K562 (cell line): ENCODE data around the gene DCAF4. TPM values are rescaled to one million over a fixed set of nuclear protein-coding genes. Genes with fewer than 3 reads are reported as not detected.
"Not testable (repeated sequence)": the region's sequence is repeated elsewhere in the genome, so short reads cannot be mapped to it uniquely, and the experiment has no call there.

Experiments used
- ATAC-seq: fragments of 200-7000 bp; cut with Tn5 transposase; 3 replicates; pipeline ENCODE4 v1.9.1; 2020; ENCODE audit warnings: moderate library complexity
- BruUV-seq: library from RNA; stranded (reverse); fragments of 400-500 nt; replicated peaks from 2 replicates; lab custom pipeline; 2021; lab: Mats Ljungman, UMichigan
- CTCF ChIA-PET: fragments of 300-600 bp; formaldehyde crosslinking; extraction: SDS; loops from one replicate; lab custom pipeline; 2021; ENCODE audit warnings: low intra/inter-chr PET ratio; lab: Yijun Ruan, JAX
- POLR2A ChIA-PET: fragments of 300-600, 350-650 bp; sonication (Branson Sonifier 250); formaldehyde crosslinking; extraction: SDS; loops from one replicate; lab custom pipeline; 2021; ENCODE audit warnings: antibody characterized with exemption, inconsistent platforms; lab: Yijun Ruan, JAX
- DNase-seq, 4 experiments: peaks; one replicate each; pipeline versions ENCODE4 v3.0.0 to v3.0.0-alpha.2; 2011 to 2018; ENCODE audit warnings: low spot score in 3 of 4, mixed read lengths in 3 of 4; ENCODE audit errors: extremely low read depth in 1 of 4
- FAIRE-seq: peaks from 2 replicates; lab custom pipeline; 2011; peaks lifted over from hg19 to GRCh38; lab: Jason Lieb, UNC
- H2AFZ ChIP-seq: 2 replicates; pipeline ENCODE4 v1.6.0; 2011; ENCODE audit warnings: low read depth, low read length, control low read depth, inconsistent platforms
- H3K27ac ChIP-seq: fragments of 200-600 bp; 3 replicates; pipeline ENCODE4 v1.8.0; 2011; ENCODE audit warnings: low read depth, mild to moderate bottlenecking, control low read depth, inconsistent platforms, low read length, moderate library complexity, mixed read lengths; ENCODE audit errors: extremely low read depth
- H3K27me3 ChIP-seq, 2 experiments: fragments of 300-600 bp in 1 of 2; 2 replicates in 1 of 2; 3 replicates in 1 of 2; pipeline versions ENCODE4 v1.6.0 to v1.8.0; 2011; ENCODE audit warnings: inconsistent platforms in 2 of 2, low read length in 2 of 2, mild to moderate bottlenecking in 1 of 2, mixed read lengths in 1 of 2, moderate library complexity in 1 of 2; ENCODE audit not compliant: control insufficient read depth in 2 of 2, insufficient read depth in 2 of 2
- H3K36me3 ChIP-seq: fragments of 300-600 bp; 3 replicates; pipeline ENCODE4 v1.8.0; 2011; ENCODE audit warnings: mild to moderate bottlenecking, low read length, inconsistent platforms; ENCODE audit not compliant: control insufficient read depth, insufficient read depth
- H3K4me1 ChIP-seq, 2 experiments: fragments of 200-600 bp in 1 of 2; replicated peaks in 1 of 2; 2 replicates in 1 of 2; 3 replicates in 1 of 2; pipeline versions ENCODE4 v1.5.1 to v1.8.0; 2011; ENCODE audit warnings: inconsistent platforms in 2 of 2, low read length in 2 of 2, mild to moderate bottlenecking in 1 of 2, mixed read lengths in 1 of 2, moderate library complexity in 1 of 2; ENCODE audit not compliant: control insufficient read depth in 2 of 2, insufficient read depth in 2 of 2
- H3K4me2 ChIP-seq: 2 replicates; pipeline ENCODE4 v1.6.1; 2011; ENCODE audit warnings: low read length, control low read depth, inconsistent platforms, mixed read lengths; ENCODE audit not compliant: insufficient read depth
- H3K4me3 ChIP-seq: fragments of 200-600 bp; sonication (generic), shearing (Covaris generic); 2 replicates; pipeline ENCODE4 v1.5.1; 2016; ENCODE audit warnings: control low read depth, inconsistent platforms
- H3K79me2 ChIP-seq: fragments of 200-600 bp; 3 replicates; pipeline ENCODE4 v1.8.0; 2011; ENCODE audit warnings: low read length, inconsistent platforms; ENCODE audit not compliant: control insufficient read depth, insufficient read depth
- H3K9ac ChIP-seq, 2 experiments: 2 replicates each; pipeline versions ENCODE4 v1.6.0 to v1.6.1; 2011; ENCODE audit warnings: low read depth in 2 of 2, low read length in 2 of 2, control low read depth in 1 of 2, inconsistent platforms in 1 of 2, mild to moderate bottlenecking in 1 of 2, mixed read lengths in 1 of 2; ENCODE audit not compliant: insufficient read depth in 1 of 2
- H3K9me1 ChIP-seq: one replicate; pipeline ENCODE4 v1.6.0; 2011; ENCODE audit warnings: inconsistent platforms, mild to moderate bottlenecking, low read length, moderate library complexity; ENCODE audit not compliant: control insufficient read depth, insufficient read depth
- H3K9me3 ChIP-seq: replicated peaks from 2 replicates; pipeline ENCODE4 v1.5.1; 2011; ENCODE audit warnings: low read depth, low read length, inconsistent platforms; ENCODE audit not compliant: control insufficient read depth, insufficient read depth
- H4K20me1 ChIP-seq: replicated peaks from 2 replicates; pipeline ENCODE4 v1.6.1; 2011; ENCODE audit warnings: low read length, inconsistent platforms, mixed read lengths; ENCODE audit not compliant: control insufficient read depth, insufficient read depth
- CTBP1 ChIP-seq: fragments of 450-650 bp; IDR thresholded peaks from 2 replicates; pipeline ENCODE4 v1.6.1; 2016; ENCODE audit warnings: borderline replicate concordance
- PTRF ChIP-seq: fragments of 450-650 bp; IDR thresholded peaks from 2 replicates; pipeline ENCODE4 v1.6.1; 2016; ENCODE audit warnings: mild to moderate bottlenecking, missing genetic modification characterization, missing compliant biosample characterization
- SMARCC2 ChIP-seq: fragments of 450-650 bp; IDR thresholded peaks from 2 replicates; pipeline ENCODE4 v1.6.1; 2017; ENCODE audit warnings: antibody characterized with exemption, moderate library complexity, mild to moderate bottlenecking, low read depth
- SP2 ChIP-seq: IDR thresholded peaks from 2 replicates; pipeline ENCODE4 v1.6.1; 2011; ENCODE audit warnings: mild to moderate bottlenecking, low read depth, low read length, moderate library complexity; ENCODE audit not compliant: poor library complexity, severe bottlenecking; ENCODE audit errors: extremely low read depth
- SRSF3 ChIP-seq: fragments of 200-400 bp; formaldehyde crosslinking; IDR thresholded peaks from 2 replicates; pipeline ENCODE4 v1.6.1; 2016; ENCODE audit warnings: mild to moderate bottlenecking, low read length, moderate library complexity; ENCODE audit not compliant: insufficient read depth
- TAF9B ChIP-seq: fragments of 450-650 bp; IDR thresholded peaks from 2 replicates; pipeline ENCODE4 v1.6.1; 2018; ENCODE audit warnings: mild to moderate bottlenecking; ENCODE audit not compliant: partially characterized antibody
- TSC22D4 ChIP-seq: fragments of 450-650 bp; IDR thresholded peaks from 2 replicates; pipeline ENCODE4 v1.6.1; 2016; ENCODE audit warnings: missing genetic modification characterization, missing biosample characterization, control low read depth
- XRCC5 ChIP-seq: fragments of 200-400 bp; formaldehyde crosslinking; IDR thresholded peaks from 2 replicates; pipeline ENCODE4 v1.6.1; 2017; ENCODE audit warnings: low read depth, mild to moderate bottlenecking, low read length
- ZNF12 ChIP-seq: sonication (generic); formaldehyde crosslinking; IDR thresholded peaks from 2 replicates; pipeline ENCODE4 v1.4.0; 2020; ENCODE audit warnings: mild to moderate bottlenecking, missing genetic modification reagents
- ZNF140 ChIP-seq: fragments of 250-450 bp; sonication (Bioruptor Pico); IDR thresholded peaks from 2 replicates; pipeline ENCODE4 v1.8.0; 2021; ENCODE audit warnings: moderate library complexity, mild to moderate bottlenecking, inconsistent platforms
- WGBS: fragments of 100-300 bp; shearing (Covaris generic); methylation state at CpG from one replicate; pipeline ENCODE4 v1.1.6; 2016; ENCODE audit warnings: low coverage, mixed read lengths; ENCODE audit not compliant: insufficient coverage; ENCODE audit errors: missing lambda C conversion rate; 5-methylcytosine and 5-hydroxymethylcytosine counted together
- in situ Hi-C: fragments of 300-500 bp; cut with MboI; formaldehyde crosslinking; loops from 4 replicates; pipeline ENCODE4 v1.15.0; 2018; ENCODE audit warnings: inconsistent platforms, mixed read lengths
- intact Hi-C: fragments of 100-400 bp; cut with micrococcal nuclease; formaldehyde crosslinking; loops from 2 replicates; pipeline ENCODE4 v1.14.2; 2022
- polyA plus RNA-seq, 8 experiments: library from polyadenylated mRNA; depleted of rRNA in 4 of 8; stranded (reverse) in 5 of 8; unstranded in 3 of 8; fragments of >200 nt; fragmentation: Nextera tagmentation in 2 of 8; fragmentation: Illumina TruSeq in 1 of 8; extraction: Ambion mirVana in 2 of 8; extraction: Trizol in 1 of 8; gene quantifications; 2 replicates each; pipeline versions ENCODE4 v1.2.1 to v1.2.3, GENCODE V29; 2011 to 2014; ENCODE audit warnings: inconsistent platforms in 1 of 8, missing spikeins in 1 of 8
- total RNA-seq, 7 experiments: library from RNA; depleted of rRNA in 6 of 7; stranded (reverse); fragments of >200 nt in 6 of 7; fragmentation: Illumina TruSeq in 2 of 7; extraction: Trizol in 2 of 7; gene quantifications; 2 replicates each; pipeline versions ENCODE4 v1.2.1 to v1.2.3, GENCODE V29; 2011 to 2021; ENCODE audit warnings: low replicate concordance in 1 of 7
- TF ChIP-seq, protein P1 (sequence below): sonication (generic); formaldehyde crosslinking; IDR thresholded peaks from 2 replicates; pipeline ENCODE4 v1.9.0; 2022; ENCODE audit warnings: mild to moderate bottlenecking, missing genetic modification reagents
- TF ChIP-seq, protein P2 (sequence below): sonication (generic); formaldehyde crosslinking; IDR thresholded peaks from 2 replicates; pipeline ENCODE4 v1.5.0; 2020; ENCODE audit warnings: missing genetic modification reagents

DCAF4 gene
- total and polyA plus RNA-seq, 9 of the 15 experiments (the other 6 are each of a cell fraction or from before 2014, with no cell fraction given), result 2.7 to 49.2 (median 22.9) TPM

DNA sequence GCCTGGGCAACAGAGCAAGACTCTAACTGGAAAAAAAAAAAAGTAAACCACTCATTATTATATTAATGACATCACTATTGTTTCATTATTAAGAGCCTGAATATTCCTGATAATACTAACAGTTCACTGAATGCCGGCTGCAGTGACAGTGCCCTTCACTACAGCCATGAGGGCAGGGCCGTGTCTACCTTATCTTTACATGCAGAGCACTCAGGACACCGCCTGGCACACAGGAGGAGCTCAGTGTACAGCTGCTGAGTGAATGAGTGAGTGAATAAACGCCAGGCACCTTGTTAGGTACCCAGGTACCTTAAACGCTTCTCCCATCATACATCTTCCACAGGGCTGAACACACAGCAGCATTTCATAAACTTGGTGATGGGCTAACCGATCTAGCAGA lies 77.4 kb downstream of the DCAF4 start:
- Histone ChIP-seq H3K4me3 (no peak overlapping the region), H3K9ac (no peak overlapping the region), H3K79me2 (no peaks in the 10 kb centered on the region), H3K27ac (no peak overlapping the region), H3K9me3 (no peaks in the 10 kb centered on the region), H4K20me1 (peaks cover 4% of the 10 kb centered on the region; the same call in 1 of the 2 replicates), H2AFZ (no peak overlapping the region), H3K27me3 (no peaks in the 10 kb centered on the region), H3K4me2 (no peak overlapping the region), H3K9me1 (no peaks in the 10 kb centered on the region), H3K36me3 (no peaks in the 10 kb centered on the region), H3K4me1 (peaks cover 4 to 5% of the 10 kb centered on the region in 2 experiments; a peak in 3 of 5 replicates)
- intact Hi-C loops, result no loop called here
- no TSS peak for BruUV-seq
- FAIRE-seq, result no peak
- CTCF ChIA-PET, result no interaction called here
- in situ Hi-C loops, result no loop called here
- WGBS, result 44% methylated on average over 6 of the region's 6 CpGs
- no peak for ATAC-seq
- TF ChIP-seq SRSF3, result no peak
- no peak for TF ChIP-seq TSC22D4 (tag)
- no peak for TF ChIP-seq TAF9B
- no peak for TF ChIP-seq PTRF (tag)
- TF ChIP-seq, protein P1, sequence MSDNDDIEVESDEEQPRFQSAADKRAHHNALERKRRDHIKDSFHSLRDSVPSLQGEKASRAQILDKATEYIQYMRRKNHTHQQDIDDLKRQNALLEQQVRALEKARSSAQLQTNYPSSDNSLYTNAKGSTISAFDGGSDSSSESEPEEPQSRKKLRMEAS (CRISPR knock-in tag), result no peak
- TF ChIP-seq, protein P2, sequence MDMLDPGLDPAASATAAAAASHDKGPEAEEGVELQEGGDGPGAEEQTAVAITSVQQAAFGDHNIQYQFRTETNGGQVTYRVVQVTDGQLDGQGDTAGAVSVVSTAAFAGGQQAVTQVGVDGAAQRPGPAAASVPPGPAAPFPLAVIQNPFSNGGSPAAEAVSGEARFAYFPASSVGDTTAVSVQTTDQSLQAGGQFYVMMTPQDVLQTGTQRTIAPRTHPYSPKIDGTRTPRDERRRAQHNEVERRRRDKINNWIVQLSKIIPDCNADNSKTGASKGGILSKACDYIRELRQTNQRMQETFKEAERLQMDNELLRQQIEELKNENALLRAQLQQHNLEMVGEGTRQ (CRISPR knock-in tag), result no peak
- TF ChIP-seq ZNF140 (CRISPR knock-in tag), result no peak
- TF ChIP-seq SMARCC2, result no peak
- TF ChIP-seq SP2, result no peak
- TF ChIP-seq XRCC5, result no peak
- TF ChIP-seq ZNF12 (CRISPR knock-in tag), result no peak
- no peak for TF ChIP-seq CTBP1
- POLR2A ChIA-PET, result no interaction called here
- DNase-seq, result no peak

DNA sequence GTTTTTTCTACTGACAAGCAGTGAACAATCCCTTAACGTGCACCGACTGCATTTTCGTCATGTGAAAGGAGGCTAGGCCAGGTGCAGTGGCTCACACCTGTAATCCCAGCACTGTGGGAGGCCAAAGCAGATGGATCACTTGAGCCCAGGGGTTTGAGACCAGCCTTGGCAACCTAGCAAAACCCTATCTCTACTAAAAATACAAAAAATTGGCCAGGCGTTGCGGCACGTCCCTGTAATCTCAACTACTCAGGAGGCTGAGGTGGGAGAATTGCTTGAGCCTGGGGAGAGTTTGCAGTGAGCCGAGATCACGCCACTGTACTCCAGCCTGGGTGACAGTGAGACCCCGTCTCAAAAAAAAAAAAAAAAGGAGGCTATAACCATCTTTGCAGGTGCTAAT lies 78.4 kb downstream of the DCAF4 start:
- H3K79me2 ChIP-seq, H4K20me1 ChIP-seq, FAIRE-seq, H3K27ac ChIP-seq, H3K9me1 ChIP-seq, H2AFZ ChIP-seq, H3K36me3 ChIP-seq, in situ Hi-C loops, H3K27me3 ChIP-seq, POLR2A ChIA-PET, H3K4me2 ChIP-seq, ATAC-seq, H3K4me1 ChIP-seq, H3K4me3 ChIP-seq, H3K9ac ChIP-seq, intact Hi-C loops, CTCF ChIA-PET, DNase-seq, BruUV-seq, H3K9me3 ChIP-seq: not testable (repeated sequence)
- 74% methylated on average over 7 of the region's 9 CpGs for WGBS
